A549 treated with CpdA at 1 μM for 4 hours (cell line): ENCODE measurements around the gene ACP7. TPM values are rescaled to one million over a fixed set of nuclear protein-coding genes. Genes with fewer than 3 reads are reported as not detected.

Source experiments
- total RNA-seq: library from RNA; stranded (reverse); fragments of 200-300 nt; extraction: Qiagen RNA extraction; gene quantifications from 5 replicates; pipeline ENCODE4 v1.2.3, GENCODE V29; 2022; ENCODE audit warnings: low read depth

The ACP7 gene, protein sequence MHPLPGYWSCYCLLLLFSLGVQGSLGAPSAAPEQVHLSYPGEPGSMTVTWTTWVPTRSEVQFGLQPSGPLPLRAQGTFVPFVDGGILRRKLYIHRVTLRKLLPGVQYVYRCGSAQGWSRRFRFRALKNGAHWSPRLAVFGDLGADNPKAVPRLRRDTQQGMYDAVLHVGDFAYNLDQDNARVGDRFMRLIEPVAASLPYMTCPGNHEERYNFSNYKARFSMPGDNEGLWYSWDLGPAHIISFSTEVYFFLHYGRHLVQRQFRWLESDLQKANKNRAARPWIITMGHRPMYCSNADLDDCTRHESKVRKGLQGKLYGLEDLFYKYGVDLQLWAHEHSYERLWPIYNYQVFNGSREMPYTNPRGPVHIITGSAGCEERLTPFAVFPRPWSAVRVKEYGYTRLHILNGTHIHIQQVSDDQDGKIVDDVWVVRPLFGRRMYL
- total RNA-seq: 0.15 to 0.19 TPM (median 0.17 TPM) in 5 replicates

DNA sequence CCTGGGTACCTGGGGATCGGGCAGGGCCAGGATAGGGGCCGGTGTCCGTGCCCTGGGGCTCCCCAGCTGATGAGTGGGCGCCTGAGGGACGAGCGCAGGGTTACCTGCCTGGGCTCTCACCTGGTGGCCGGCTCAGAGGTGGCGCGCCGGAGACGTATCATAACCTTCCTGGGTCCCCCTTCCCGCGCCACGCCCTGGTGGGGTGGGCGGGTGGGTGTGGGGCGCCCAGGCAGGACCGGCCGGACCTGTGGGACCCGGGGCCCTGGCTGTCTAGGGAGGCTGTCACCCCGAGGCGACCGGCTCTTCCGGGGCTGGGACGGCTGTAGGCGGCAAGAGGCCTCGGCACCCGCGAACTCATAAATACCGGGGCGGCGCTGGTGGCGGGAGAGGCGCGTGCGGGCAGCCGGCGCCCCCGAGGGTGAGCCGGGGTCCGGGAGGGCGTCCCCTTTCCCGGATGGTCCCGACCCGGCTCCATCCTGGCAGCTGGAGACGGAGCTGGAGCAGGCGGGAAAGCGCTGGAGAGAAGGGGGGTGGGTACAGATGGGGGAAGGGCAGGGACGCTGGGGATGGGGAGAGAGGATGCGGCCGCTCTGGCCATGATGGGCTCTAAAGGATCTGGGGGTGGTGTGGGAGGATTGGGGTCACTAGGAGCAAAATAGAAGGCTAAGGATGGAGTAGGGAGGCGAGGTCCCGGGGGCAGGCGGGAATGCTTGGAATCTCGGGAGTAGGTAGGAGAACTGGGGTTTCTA, at the start of gene ACP7:
Gene ACP7, plus strand, starts transcription at position 386 of the 749 bp plus-strand sequence. CDS start 902 bp downstream, outside the sequence.

DNA sequence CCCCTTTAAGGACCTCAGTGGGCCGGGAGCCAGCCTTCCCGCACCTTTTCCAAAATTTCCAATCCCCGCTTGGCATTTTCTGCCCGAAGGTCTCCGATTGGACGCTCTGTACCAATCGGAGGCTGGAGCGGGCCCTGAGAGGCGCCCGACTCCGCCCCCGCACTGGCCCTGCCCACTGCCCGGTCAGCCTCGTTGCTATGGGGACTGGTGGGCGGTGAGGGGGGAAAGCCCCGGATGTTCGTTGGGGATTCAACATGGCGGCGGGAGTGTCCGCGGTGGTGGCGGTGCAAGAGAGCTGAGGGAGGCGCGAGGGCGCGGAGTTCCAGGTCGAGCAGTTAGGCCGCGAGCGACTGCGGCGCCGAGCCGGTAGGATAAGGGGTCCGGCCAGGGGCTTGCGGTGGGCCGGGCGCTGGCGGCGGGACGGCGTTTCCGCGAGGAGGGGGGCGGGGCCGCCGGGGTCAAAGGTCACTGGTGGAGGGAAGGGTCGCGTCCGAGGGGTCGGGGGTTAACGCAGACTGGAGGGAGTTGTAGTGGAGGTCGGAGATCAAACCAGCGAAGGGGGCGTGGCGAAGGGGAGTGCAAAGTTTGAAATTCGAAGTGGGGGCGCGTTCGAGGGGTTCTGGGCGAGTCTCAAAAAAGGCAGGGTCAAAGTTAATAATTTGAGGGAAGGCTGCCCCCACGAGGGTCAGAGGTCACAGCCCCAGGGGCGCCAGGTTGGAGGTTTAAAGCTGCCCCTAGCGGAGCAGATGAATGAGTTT, 41.6 kb downstream of the ACP7 start, which contains the start of gene PAK4:
Gene PAK4, plus strand, starts transcription at position 233 of the 758 bp plus-strand sequence. CDS start 43,768 bp downstream, outside the sequence.

Other genes starting within 250 kb of the ACP7 start
- 350 to 371 TPM (median 363 TPM) in 5 replicates for gene HNRNPL, start 234.4 kb upstream of the ACP7 start, total RNA-seq
- 2.6 to 3.6 TPM (median 2.8 TPM) in 5 replicates for gene RINL, start 206.1 kb upstream of the ACP7 start, total RNA-seq
- gene SIRT2, start 184.8 kb upstream of the ACP7 start, total RNA-seq: 34.8 to 39.9 TPM (median 36.1 TPM) in 5 replicates
- 68.2 to 127 TPM (median 105 TPM) in 5 replicates for gene NFKBIB, start 184.4 kb upstream of the ACP7 start, total RNA-seq
- gene CCER2, start 172.2 kb upstream of the ACP7 start, total RNA-seq: 0.76 to 1.3 TPM (median 0.89 TPM) in 5 replicates
- 48.1 to 58.7 TPM (median 56.2 TPM) in 5 replicates for gene SARS2, start 153.6 kb upstream of the ACP7 start, total RNA-seq
- 205 to 327 TPM (median 291 TPM) in 5 replicates for gene MRPS12, start 153.4 kb upstream of the ACP7 start, total RNA-seq
- 70.5 to 99.5 TPM (median 87.1 TPM) in 5 replicates for gene FBXO17, start 108.6 kb upstream of the ACP7 start, total RNA-seq
- 5.0 to 8.3 TPM (median 7.5 TPM) in 5 replicates for gene FBXO27, start 51.8 kb upstream of the ACP7 start, total RNA-seq
- gene PAK4, start 41.4 kb downstream of the ACP7 start, total RNA-seq: 96.5 to 129 TPM (median 118 TPM) in 5 replicates
- gene NCCRP1, start 112.6 kb downstream of the ACP7 start, total RNA-seq: 1.4 to 2.0 TPM (median 1.8 TPM) in 5 replicates
- gene SYCN, start 119.9 kb downstream of the ACP7 start, total RNA-seq: not detected in 5 replicates
- not detected in 5 replicates for gene IFNL3, start 160.6 kb downstream of the ACP7 start, total RNA-seq
- not detected in 5 replicates for gene IFNL4, start 164.5 kb downstream of the ACP7 start, total RNA-seq
- not detected in 5 replicates for gene IFNL2, start 184.0 kb downstream of the ACP7 start, total RNA-seq
- 0.06 to 0.23 TPM in 2 of 5 replicates, not detected in the others for gene IFNL1, start 212.0 kb downstream of the ACP7 start, total RNA-seq
- 8.7 to 14.4 TPM (median 12.9 TPM) in 5 replicates for gene LRFN1, start 236.5 kb downstream of the ACP7 start, total RNA-seq